ENCODE measurements around the gene SPPL3.
"Not testable (repeated sequence)": the region's sequence is repeated elsewhere in the genome, so short reads cannot be mapped to it uniquely, and the experiment has no call there.

Gene SPPL3

DNA sequence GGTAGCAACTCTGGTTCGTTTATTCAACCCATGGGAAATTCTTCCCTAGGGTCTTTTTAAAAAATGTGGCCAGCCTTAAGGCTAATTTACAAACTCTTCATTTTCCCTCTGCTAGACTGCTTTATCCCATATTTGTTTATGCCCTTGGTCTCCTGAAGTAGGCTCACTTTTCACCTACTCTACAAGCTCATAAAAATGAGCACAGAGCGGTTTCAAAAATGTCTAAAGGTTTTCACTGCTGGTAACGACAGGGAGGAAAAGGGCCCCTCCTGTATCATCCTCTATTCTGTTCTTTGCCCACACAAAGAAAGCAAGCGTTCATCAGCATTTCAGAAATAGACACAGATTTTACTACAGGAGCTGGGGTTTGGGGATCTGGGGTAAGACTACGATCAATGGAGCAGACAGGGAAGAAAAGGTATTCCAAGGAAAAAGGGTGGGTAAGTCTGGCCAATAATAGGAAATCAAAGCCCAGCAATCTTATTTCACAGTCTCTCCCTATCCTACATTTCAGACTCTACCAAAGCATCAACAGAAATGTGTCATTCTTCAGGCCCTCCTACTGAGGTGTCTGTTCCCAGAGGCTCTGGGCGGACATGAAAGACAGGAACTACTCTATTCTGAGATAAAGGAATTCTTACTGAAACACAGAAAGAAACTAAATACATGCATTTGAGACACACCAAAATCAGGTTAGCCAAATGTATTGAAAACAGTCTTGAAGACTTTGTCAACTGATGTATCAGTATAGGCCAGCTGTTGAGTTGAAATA is 86.4 kb downstream of the SPPL3 start:
- DNase-seq (ENCODE audit: low read depth): no peak

DNA sequence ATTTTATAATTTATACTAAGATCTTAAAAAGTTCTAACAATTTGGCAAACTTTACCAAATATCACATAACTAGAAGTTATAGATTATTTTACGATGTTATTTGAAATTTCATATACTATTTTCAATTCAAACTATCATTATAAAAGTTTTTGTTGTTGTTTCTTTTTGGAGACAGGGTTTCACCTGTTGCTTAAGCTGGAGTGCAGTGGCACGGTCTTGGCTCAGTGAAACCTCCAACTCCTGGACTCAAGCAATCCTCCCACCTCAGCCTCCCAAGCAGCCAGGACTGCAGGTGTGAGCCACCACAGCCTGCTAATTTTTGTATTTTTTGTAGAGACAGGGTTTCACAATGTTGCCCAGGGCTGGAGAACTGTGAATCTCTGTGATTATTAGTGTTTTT is 87.8 kb downstream of the SPPL3 start:
- no peak for DNase-seq (ENCODE audit: low read depth)

DNA sequence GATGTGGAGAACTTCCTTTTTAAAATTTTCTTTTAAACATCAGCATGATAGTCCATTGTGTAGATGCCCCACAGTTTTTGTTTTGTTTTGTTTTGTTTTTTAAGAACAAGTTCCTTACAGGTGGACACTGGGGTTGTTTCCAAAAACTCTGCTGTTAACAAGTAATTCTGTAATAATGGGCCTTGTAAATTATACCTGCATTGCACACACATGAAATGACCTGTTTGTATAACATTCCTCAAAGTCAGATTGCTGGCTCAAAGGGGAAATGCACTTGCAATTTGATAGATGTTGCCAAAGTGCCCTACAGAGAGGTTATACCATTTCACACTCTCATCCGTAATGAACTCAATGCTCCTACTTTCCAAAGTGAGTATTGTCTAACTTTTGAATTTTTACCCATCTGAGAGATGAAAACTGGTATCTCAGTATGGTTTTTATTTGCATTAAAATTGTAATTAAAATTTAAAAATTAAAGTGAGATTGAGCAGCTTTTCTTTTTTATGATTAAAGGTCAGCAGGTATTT is 89.2 kb downstream of the SPPL3 start:
- DNase-seq (ENCODE audit: low read depth): no peak

- no peak for DNase-seq (ENCODE audit: low read depth)
Observed at GRCh38 chr12:120814203-120814902, 89.8 kb downstream of the SPPL3 start.

DNA sequence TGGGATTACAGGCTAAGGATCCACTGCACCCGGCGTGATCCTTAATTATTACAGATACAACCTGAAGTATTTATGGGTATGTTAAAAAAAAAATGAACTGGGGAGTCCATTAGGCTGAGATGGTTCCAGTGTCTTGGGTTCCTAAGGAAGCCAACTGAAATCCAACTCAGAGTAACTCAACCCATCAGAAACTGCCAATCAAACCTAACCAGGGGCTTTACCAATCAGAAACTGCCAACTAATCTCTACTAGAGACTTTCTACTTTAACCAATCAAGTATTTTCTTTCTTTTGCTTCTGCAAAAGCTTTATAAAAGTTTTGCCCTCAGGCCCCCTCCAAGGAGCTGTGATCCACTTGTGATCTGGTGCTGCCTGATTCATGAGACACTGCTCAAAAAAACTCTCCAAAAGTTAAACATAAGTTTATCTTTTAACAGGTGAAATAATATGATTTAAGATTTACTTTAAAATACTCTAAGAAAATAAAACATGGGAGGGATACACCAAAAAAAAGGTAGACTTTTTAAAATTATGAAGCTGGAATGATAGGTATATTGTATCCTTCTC is 90.5 kb downstream of the SPPL3 start:
- DNase-seq (ENCODE audit: low read depth): no peak

DNA sequence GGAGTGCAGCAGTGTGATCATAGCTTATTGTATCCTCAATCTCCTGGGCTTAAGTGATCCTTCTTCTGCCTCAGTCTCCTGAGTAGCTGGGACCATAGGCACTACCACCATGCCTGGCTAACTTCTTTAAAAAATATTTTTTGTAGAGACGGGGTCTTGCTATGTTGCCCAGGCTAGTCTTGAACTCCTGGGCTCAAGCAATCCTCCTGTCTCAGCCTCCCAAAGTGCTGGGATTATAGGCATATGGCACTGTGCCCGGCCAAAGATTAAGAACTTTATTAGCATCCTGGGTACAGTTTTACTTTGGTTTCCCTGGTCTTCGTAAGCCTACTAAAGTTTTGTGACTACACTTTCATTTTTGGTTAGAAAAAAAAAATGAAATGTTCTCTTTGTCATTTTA is 94.1 kb downstream of the SPPL3 start:
- DNase-seq (ENCODE audit: low read depth): no peak

- DNase-seq (ENCODE audit: low read depth): no peak
Observed at GRCh38 chr12:120804428-120804827, 99.7 kb downstream of the SPPL3 start.

GRCh38 chr12:120801146-120801545 is 103.0 kb downstream of the SPPL3 start:
- no peak for DNase-seq (ENCODE audit: low read depth)

DNA sequence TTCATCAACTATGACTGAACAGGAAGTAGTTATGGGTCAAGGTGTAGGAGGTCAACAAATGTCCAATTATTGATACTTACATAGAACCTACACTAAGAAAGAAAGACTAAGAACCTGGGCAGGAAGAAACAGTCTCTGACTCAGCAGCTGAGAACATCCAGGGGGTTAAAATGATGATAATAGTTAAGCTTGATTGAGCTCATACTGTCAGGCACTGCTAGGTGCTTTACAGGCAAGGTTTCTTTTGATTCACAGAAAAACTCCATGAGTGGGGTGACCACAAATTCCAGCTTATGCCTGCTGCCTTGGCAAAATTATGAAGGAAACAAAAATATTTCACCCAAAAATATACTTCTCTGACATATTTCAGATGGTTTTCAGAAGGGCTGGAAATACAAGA is 103.5 kb downstream of the SPPL3 start:
- no peak for DNase-seq (ENCODE audit: low read depth)

- DNase-seq (ENCODE audit: low read depth): no peak
Observed at GRCh38 chr12:120799243-120800045, 104.7 kb downstream of the SPPL3 start.

DNA sequence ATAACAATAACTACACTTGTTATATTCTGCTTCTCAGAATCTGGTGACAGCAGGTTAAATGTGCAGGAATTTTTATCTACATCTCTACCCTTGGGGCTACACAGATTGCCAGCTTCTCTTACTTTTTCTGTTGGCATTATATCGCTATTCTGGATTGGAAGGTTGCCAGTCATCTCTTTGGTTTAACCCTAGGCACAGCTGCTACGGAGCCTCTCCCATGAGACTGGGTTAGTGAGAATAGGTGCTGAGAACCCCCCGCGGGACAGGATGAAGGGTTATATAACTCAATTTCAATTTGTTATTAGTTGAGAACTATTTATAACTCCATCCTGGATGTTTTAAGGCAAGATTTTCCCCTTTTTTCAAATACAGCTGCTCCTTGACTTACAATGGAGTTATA is 105.5 kb downstream of the SPPL3 start:
- no peak for DNase-seq (ENCODE audit: low read depth)

GRCh38 chr12:120797677-120798642 is 106.2 kb downstream of the SPPL3 start:
- no peak for DNase-seq (ENCODE audit: low read depth)

GRCh38 chr12:120795441-120796178 is 108.5 kb downstream of the SPPL3 start:
- no peak for DNase-seq (ENCODE audit: low read depth)

DNA sequence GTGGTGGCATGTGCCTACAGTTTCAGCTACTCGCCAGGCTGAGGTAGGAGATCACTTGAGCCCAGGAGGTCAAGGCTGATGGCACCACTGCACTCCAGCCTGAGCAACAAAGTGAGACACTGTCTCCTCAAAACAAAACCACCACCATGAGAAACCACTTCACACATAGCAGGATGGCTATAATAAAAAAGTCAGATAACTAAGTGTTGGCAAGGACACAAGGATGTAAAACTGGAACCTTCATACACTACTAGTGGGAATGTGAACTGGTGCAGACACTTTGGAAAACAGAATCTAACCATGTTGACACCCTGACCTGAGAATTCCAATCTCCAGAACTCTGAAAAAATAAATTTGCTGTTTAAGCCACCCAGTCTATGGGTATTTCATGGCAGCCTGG is 110.8 kb downstream of the SPPL3 start:
- DNase-seq (ENCODE audit: low read depth): no peak

- not testable (repeated sequence) for DNase-seq (ENCODE audit: low read depth)
Observed at GRCh38 chr12:120792456-120792855, 111.7 kb downstream of the SPPL3 start.

- no peak for DNase-seq (ENCODE audit: low read depth)
Observed at GRCh38 chr12:120791669-120792176, 112.4 kb downstream of the SPPL3 start.

DNA sequence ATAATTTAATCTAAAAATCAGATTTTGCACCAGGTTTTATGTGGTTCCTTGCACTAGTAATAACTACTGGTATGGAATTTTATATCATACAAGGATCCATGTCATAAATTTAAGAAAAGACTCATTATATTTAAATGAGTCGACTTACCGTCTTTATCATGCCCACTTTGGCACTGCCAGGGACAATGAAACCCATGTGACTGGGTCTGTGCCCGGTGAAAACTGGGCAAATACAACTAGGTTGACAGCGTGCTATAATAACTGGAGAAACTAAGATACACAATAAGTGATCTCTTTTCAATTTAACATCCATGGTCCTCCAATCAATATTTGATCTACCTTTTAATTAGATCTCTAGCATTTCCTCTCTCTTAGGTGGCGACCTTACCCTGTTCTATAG is 114.0 kb downstream of the SPPL3 start:
- no peak for DNase-seq (ENCODE audit: low read depth)

DNA sequence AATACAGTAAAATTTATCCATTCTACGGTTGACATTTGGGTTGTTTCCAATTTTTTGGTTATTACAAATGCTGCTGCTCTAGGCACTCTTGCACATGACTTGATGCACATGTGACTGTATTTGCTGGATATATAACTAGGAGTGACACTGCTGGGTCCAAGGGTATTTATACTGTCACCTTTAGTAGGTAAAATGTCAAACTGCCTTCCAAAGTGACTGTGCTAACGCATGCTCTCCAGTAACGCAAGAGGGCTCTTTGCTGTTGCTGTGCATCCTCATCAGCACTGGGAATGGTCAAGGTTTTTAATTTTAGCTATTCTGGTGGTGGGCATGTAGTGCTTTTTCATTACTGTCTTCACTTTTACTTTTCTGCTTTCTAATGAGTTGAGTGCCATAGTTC is 116.3 kb downstream of the SPPL3 start:
- no peak for DNase-seq (ENCODE audit: low read depth)

DNA sequence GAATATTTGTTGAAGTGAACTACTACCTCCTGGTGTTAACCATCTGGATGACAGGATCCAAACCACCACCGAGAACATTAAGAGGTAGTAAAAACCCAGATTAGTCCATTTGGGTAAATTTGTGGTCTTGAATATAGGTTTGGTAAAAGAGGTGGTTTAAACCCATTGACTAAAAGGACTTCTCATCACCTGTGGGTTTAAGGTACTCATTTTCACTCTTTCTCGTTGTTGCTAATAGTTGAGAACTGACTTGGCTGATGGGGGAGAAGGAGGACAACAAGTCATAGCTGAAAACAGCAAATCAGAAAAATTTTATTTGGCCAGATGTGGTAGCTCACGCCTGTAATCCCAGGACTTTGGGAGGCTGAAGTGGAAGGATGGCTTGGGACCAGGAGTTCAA is 119.4 kb downstream of the SPPL3 start:
- no peak for DNase-seq (ENCODE audit: low read depth)

DNA sequence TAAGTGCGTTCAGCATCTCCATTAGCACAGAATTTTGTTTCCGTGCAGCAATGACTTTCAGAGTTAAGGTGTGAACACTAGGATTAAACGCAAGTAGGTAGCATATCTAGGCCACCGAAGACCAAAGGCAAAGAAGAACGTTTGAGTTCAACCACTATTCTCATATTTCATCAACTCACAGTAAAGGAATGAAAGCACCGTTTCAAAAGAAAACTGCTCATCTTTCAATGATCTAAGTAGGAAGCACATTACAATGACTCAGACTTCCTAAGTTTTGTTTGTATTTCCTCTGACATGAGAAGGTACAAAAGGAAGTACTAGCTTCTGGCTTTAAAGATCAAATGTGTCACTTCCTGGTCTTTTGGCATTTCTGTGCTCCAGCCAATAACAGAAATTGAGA is 121.0 kb downstream of the SPPL3 start:
- DNase-seq (ENCODE audit: low read depth): peak; percentile 12

All from fibroblast of the conjunctiva (primary cell).